LNCaP clone FGC (cell line): Measurements from ENCODE around the gene TRIM27.
A peak's percentile ranks its signal among the peaks of the same experiment; 100 is the strongest.

Experiments used
- DNase-seq: peaks from one replicate; pipeline ENCODE4 v3.0.0-alpha.2; 2011; ENCODE audit warnings: low read depth
- H3K4me3 ChIP-seq: 2 replicates; pipeline ENCODE4 v1.5.1; 2011; ENCODE audit warnings: mild to moderate bottlenecking, low read depth, low read length, control low read depth
- CTCF ChIP-seq: IDR thresholded peaks from 2 replicates; pipeline ENCODE4 v1.5.1; 2012; ENCODE audit warnings: mild to moderate bottlenecking; ENCODE audit not compliant: control insufficient read depth, insufficient read depth; ENCODE audit errors: extremely low read depth

The TRIM27 gene

GRCh38 chr6:28900577-28901256, 23.1 kb downstream of the TRIM27 start:
- DNase-seq, result no peak
- no peak overlapping the region for H3K4me3 ChIP-seq
- no peak for TF ChIP-seq CTCF

- no peak for TF ChIP-seq CTCF
- H3K4me3 ChIP-seq, result no peak overlapping the region
- DNase-seq, result no peak
These were observed 25.1 kb downstream of the TRIM27 start for GRCh38 chr6:28898710-28898965.

GRCh38 chr6:28897369-28897745, 26.4 kb downstream of the TRIM27 start:
- no peak for DNase-seq
- peak overlapping the region; percentile 74 for H3K4me3 ChIP-seq
- no peak for TF ChIP-seq CTCF

GRCh38 chr6:28896505-28897368, 27.0 kb downstream of the TRIM27 start:
- H3K4me3 ChIP-seq, result peak overlapping the region; percentile 74
- DNase-seq, result peak; percentile 48
- peak; percentile 32 for TF ChIP-seq CTCF

- TF ChIP-seq CTCF, result no peak
- peak; percentile 92 for DNase-seq
- H3K4me3 ChIP-seq, result peak overlapping the region; percentile 74
These were observed 28.5 kb downstream of the TRIM27 start for GRCh38 chr6:28895131-28895812.

GRCh38 chr6:28893172-28893799, 30.5 kb downstream of the TRIM27 start:
- no peak overlapping the region for H3K4me3 ChIP-seq
- no peak for DNase-seq
- TF ChIP-seq CTCF, result no peak
